Stimulated activated memory B cell treated with anti-CD40 and anti-IgM and Interleukin-4, amounts not matched to agents 10 μg/mL and 1 μg/mL and 100 μg/mL, for 72 hours (primary cell): Measurements from ENCODE around the gene SLC37A2.
A peak's percentile ranks its signal among the peaks of the same experiment; 100 is the strongest.

ENCODE experiments used
- ATAC-seq: fragments of 150-1000 bp; cut with Tn5 transposase; 2 replicates; pipeline ENCODE4 v1.10.0; 2021
- H3K27ac Mint-ChIP-seq: one replicate; pipeline ENCODE4 v1.8.0; 2022; ENCODE audit warnings: mild to moderate bottlenecking, mixed read lengths
- H3K27me3 Mint-ChIP-seq: one replicate; pipeline ENCODE4 v1.8.0; 2022; ENCODE audit warnings: mixed read lengths
- H3K36me3 Mint-ChIP-seq: one replicate; pipeline ENCODE4 v1.8.0; 2022; ENCODE audit warnings: mixed read lengths
- H3K4me1 Mint-ChIP-seq: one replicate; pipeline ENCODE4 v1.8.0; 2022; ENCODE audit warnings: mixed read lengths
- H3K4me3 Mint-ChIP-seq: one replicate; pipeline ENCODE4 v1.8.0; 2022; ENCODE audit warnings: mild to moderate bottlenecking, moderate library complexity, mixed read lengths
- H3K9me3 Mint-ChIP-seq: one replicate; pipeline ENCODE4 v1.8.0; 2022; ENCODE audit warnings: mixed read lengths

SLC37A2 gene

GRCh38 chr11:125062218-125062930 lies 731 bp upstream of the SLC37A2 start:
- H3K36me3 Mint-ChIP-seq: no peaks in the 10 kb centered on the region
- H3K27ac Mint-ChIP-seq: peak overlapping the region; percentile 92

DNA sequence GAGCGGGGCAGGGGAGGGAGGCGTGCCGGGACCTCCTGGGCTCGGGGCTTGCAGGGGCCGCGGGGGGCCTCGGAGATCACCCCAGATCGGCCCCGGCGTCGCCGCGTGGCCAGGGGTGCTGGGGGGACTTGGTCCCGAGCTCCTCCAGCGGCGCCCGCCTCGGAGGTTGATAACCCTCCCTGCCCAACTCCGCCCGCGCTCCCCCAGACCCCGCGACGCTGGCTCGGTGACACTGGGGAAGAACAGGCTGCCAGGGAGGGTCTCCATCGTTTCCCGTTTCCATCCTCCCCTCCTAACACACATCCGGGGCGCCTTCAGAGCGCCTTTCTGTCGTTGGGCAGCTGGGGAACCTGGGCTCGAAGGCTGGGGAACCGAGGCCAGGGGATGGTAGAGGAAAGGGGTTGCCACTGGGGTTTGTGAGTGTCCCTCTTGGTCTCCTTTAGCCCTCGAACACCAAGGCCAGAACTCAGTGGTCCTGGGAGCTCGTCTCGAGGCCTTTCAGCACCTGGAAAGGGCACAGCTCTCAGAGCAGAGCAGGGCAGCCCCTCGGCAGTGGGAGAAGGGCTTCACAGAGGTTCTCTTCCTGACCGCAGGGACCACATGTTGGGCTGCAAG lies 431 bp downstream of the SLC37A2 start:
- peak; percentile 57 for ATAC-seq
- H3K27ac Mint-ChIP-seq: peak overlapping the region; percentile 92

More at GRCh38 chr11:125062218-125062930, 731 bp upstream of the SLC37A2 start:
- no peaks in the 10 kb centered on the region for H3K27me3 Mint-ChIP-seq
- H3K4me1 Mint-ChIP-seq: peaks cover 27% of the 10 kb centered on the region
- H3K4me3 Mint-ChIP-seq: peak overlapping the region; percentile 85
- no peaks in the 10 kb centered on the region for H3K9me3 Mint-ChIP-seq
- ATAC-seq: peak; percentile 6

DNA sequence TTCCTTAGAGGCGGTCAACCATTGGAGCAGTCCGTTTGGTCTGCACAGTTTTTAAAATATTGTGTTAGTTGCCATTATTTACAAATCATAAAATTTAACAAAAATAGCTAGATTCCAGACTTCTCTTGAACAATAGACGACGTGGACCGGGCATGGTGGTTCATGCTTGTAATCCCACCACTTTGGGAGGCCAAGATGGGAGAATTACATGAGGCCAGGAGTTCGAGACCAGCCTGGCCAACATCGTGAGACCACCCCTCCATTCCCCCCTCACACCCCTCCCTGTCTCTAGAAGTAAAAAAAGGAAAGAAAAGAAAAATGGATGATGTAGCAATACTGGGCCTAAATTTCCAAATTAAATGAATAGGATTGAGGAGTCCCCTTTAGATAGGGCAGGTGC lies 965 bp downstream of the SLC37A2 start:
- H3K27ac Mint-ChIP-seq: peak overlapping the region; percentile 92
- no peak for ATAC-seq

More for the DNA sequence above, 431 bp downstream of the SLC37A2 start:
- H3K9me3 Mint-ChIP-seq: no peaks in the 10 kb centered on the region
- peak overlapping the region; percentile 85 for H3K4me3 Mint-ChIP-seq
- H3K4me1 Mint-ChIP-seq: peaks cover 32% of the 10 kb centered on the region
- H3K27me3 Mint-ChIP-seq: no peaks in the 10 kb centered on the region
- H3K36me3 Mint-ChIP-seq: no peaks in the 10 kb centered on the region

DNA sequence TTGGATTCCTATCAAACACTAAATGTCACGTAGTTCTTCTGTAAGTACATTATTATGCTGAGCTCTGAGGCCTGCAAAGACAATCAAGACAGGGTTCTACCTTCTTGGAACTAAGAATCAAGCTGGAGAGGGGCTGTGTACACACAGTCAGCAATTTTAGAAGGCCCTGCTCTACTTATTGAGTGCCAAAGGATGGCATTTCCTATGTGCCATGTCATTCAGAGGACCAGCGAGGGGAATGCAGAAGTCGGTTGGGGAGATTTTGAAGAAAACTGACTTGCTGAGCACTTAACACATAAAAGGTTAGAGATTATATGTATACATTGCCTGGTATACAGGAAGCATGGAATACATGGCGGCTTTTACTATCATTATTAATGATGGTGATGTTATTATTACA lies 5.3 kb downstream of the SLC37A2 start:
- Mint-ChIP-seq H3K4me1 (peaks cover 70% of the 10 kb centered on the region), H3K27me3 (no peaks in the 10 kb centered on the region), H3K27ac (peak overlapping the region; percentile 93), H3K36me3 (no peaks in the 10 kb centered on the region), H3K4me3 (no peak overlapping the region), H3K9me3 (no peaks in the 10 kb centered on the region)
- ATAC-seq: no peak

More for the DNA sequence above, 965 bp downstream of the SLC37A2 start:
- Mint-ChIP-seq H3K9me3 (no peaks in the 10 kb centered on the region), H3K4me1 (peaks cover 35% of the 10 kb centered on the region), H3K4me3 (peak overlapping the region; percentile 85), H3K36me3 (no peaks in the 10 kb centered on the region), H3K27me3 (no peaks in the 10 kb centered on the region)

DNA sequence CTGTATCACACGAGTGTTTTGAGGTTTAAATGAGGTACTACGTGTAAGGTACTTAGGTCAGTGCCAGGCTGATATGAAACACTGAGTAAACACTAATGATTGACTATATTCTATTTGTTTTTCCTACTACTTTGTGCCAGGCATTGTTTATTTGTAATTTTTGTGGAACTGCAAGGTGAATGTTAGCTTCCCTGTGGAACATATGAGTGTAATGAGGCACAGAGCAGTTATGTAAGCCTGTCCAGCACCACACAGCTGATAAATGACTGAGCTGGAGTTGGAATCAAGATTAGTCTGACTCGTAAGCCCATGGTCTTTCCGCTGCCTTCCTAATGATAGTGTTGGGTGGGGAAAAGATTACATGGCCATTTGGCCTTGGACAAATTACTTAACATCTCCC lies 5.9 kb downstream of the SLC37A2 start:
- no peak for ATAC-seq
- peaks cover 2% of the 10 kb centered on the region for H3K9me3 Mint-ChIP-seq
- no peaks in the 10 kb centered on the region for H3K27me3 Mint-ChIP-seq
- H3K4me1 Mint-ChIP-seq: peaks cover 71% of the 10 kb centered on the region
- no peak overlapping the region for H3K4me3 Mint-ChIP-seq
- H3K27ac Mint-ChIP-seq: peak overlapping the region; percentile 93
- peaks cover 4% of the 10 kb centered on the region for H3K36me3 Mint-ChIP-seq

DNA sequence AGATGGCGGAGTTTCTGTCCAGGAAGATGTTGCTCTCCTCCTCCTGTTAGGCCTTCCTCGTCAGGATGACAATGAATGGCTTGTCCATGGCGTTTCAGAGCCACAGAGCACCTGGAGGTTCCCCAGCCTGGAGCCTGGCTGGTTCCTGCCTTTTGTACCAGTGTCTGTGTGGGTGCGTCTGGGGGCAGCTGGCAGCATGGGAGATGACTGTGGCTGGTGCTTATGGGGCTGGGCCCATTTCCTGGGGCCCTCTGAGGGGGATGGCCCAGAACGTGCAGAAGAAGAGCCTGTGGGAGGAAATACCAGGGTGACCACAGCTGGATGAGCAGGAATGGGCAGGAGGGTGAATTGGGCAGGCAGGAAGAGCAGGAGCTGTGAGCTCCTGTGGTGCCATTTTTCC lies 6.7 kb downstream of the SLC37A2 start:
- Mint-ChIP-seq H3K27ac (peak overlapping the region; percentile 93), H3K4me1 (peaks cover 68% of the 10 kb centered on the region), H3K27me3 (no peaks in the 10 kb centered on the region), H3K9me3 (peaks cover 6% of the 10 kb centered on the region), H3K4me3 (no peak overlapping the region), H3K36me3 (peaks cover 8% of the 10 kb centered on the region)
- ATAC-seq: no peak

GRCh38 chr11:125070699-125071254 lies 7.7 kb downstream of the SLC37A2 start:
- H3K9me3 Mint-ChIP-seq: peaks cover 6% of the 10 kb centered on the region
- H3K27ac Mint-ChIP-seq: peak overlapping the region; percentile 93
- peak overlapping the region; percentile 21 for H3K4me3 Mint-ChIP-seq
- ATAC-seq: peak; percentile 92
- peaks cover 8% of the 10 kb centered on the region for H3K36me3 Mint-ChIP-seq
- no peaks in the 10 kb centered on the region for H3K27me3 Mint-ChIP-seq
- H3K4me1 Mint-ChIP-seq: peaks cover 68% of the 10 kb centered on the region

DNA sequence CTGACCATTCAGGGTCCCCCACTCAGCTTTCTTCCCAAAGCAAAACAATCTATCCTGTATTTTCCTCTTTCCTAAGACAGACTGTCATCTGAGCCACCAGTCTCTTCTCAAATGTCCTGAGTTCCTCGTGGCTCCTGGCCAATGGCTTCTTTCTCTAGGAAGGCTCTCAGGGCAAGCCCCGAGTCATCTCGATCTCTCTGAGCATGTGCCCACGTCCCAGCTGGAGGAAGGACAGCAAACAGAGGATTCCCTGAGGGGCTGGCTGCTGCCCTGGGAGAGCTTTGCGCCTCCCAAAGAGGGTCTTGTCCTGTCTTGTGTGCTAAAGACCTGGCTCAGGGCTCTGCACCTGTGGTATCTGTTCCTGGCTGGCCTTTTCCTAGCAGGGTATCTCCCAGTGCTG lies 8.3 kb downstream of the SLC37A2 start:
- ATAC-seq: no peak
- Mint-ChIP-seq H3K9me3 (peaks cover 6% of the 10 kb centered on the region), H3K4me1 (peaks cover 69% of the 10 kb centered on the region), H3K36me3 (peaks cover 8% of the 10 kb centered on the region), H3K27ac (peak overlapping the region; percentile 93), H3K4me3 (peak overlapping the region; percentile 49), H3K27me3 (no peaks in the 10 kb centered on the region)

DNA sequence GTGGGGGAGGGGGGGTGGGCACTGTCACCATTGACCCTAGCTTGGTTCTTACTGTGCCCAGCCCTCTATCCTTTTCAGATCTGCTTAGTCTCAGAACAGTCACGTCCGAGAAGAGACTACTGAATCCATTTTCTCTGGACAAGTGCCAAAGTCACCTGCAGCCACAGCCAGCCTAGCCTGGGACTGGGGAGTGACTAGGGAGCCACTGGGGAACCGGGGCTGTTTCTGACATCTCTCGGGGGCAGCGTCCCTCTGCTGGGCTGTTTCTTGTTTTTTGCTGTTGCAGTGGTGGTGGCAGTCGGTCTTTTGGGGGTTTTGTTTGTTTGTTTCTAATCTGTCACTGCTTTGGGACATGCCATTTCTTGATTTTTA lies 8.7 kb downstream of the SLC37A2 start:
- Mint-ChIP-seq H3K27ac (peak overlapping the region; percentile 93), H3K9me3 (peaks cover 6% of the 10 kb centered on the region), H3K4me3 (peak overlapping the region; percentile 42), H3K27me3 (no peaks in the 10 kb centered on the region), H3K4me1 (peaks cover 69% of the 10 kb centered on the region), H3K36me3 (peaks cover 8% of the 10 kb centered on the region)
- ATAC-seq: no peak

DNA sequence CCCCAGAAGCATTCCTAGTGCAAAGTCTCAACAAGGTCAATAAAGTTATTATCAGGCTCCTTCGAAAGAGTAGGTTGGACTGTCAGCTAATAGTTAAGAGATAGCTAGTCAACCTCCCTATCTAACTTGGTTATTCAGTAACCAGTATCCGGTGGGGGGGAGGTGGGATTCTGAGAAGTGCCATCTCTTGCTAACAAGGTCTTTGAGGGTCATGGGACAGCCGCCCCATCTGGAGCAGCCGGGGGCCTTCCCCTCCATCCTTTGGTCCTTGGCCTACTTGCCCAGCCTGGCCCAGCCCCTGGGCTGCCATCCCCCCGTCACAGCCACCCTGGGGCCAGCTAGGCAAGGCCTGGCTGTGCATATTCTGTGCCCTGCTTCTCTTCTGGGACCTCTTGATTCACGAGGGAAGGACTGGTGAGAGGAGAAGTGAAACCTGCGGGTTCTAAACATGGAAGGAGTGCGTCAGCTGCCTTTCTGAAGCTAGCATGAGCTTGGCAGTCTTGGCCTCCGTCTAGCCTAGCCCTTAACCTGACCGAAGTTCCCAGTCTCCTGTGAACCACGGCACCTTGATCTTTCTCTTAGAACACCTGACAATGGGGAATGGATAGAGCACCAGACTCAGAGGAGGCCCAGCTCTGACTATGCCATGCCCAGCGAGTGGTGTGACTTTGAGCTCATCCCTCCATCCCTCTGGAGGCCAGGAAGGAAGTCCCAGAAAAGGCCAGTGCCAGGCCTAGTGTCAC lies 9.3 kb downstream of the SLC37A2 start:
- H3K4me1 Mint-ChIP-seq: peaks cover 69% of the 10 kb centered on the region
- H3K27me3 Mint-ChIP-seq: no peaks in the 10 kb centered on the region
- peaks cover 6% of the 10 kb centered on the region for H3K9me3 Mint-ChIP-seq
- peak overlapping the region; percentile 42 for H3K4me3 Mint-ChIP-seq
- ATAC-seq: peak; percentile 92
- H3K36me3 Mint-ChIP-seq: peaks cover 8% of the 10 kb centered on the region
- peak overlapping the region; percentile 93 for H3K27ac Mint-ChIP-seq

DNA sequence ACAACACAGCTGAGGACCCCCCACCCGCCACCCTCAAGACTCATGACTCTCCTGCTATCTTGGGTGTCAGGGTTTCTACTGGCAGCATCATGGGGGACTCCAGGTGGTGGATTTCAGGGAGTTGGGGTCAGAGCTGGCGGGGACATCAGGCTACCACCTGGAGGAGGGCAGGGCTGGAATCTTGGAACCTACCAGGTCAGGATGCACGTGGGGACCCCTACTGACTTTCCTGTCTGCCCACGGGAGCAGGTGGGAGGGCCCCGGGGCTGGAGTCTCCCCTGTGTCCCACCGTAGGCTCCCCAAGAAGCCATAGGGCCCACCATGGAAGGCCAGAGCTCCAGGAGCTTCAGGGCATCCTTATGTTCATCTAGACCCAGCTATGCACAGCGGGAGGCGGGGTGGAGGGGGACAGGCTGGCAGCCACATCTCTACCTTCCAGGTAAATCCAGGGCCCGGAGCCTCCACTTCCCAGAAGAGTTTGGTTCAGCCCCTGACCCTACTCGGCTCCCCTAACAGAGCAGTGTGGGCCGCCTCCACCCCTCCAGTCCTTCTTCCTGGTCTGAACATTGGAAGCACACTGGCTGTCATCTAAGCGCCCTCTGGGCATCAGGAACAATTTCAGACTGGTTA lies 10.0 kb downstream of the SLC37A2 start:
- Mint-ChIP-seq H3K4me3 (no peak overlapping the region), H3K36me3 (peaks cover 12% of the 10 kb centered on the region), H3K27ac (peak overlapping the region; percentile 93), H3K4me1 (peaks cover 68% of the 10 kb centered on the region), H3K9me3 (peaks cover 6% of the 10 kb centered on the region), H3K27me3 (no peaks in the 10 kb centered on the region)
- no peak for ATAC-seq

DNA sequence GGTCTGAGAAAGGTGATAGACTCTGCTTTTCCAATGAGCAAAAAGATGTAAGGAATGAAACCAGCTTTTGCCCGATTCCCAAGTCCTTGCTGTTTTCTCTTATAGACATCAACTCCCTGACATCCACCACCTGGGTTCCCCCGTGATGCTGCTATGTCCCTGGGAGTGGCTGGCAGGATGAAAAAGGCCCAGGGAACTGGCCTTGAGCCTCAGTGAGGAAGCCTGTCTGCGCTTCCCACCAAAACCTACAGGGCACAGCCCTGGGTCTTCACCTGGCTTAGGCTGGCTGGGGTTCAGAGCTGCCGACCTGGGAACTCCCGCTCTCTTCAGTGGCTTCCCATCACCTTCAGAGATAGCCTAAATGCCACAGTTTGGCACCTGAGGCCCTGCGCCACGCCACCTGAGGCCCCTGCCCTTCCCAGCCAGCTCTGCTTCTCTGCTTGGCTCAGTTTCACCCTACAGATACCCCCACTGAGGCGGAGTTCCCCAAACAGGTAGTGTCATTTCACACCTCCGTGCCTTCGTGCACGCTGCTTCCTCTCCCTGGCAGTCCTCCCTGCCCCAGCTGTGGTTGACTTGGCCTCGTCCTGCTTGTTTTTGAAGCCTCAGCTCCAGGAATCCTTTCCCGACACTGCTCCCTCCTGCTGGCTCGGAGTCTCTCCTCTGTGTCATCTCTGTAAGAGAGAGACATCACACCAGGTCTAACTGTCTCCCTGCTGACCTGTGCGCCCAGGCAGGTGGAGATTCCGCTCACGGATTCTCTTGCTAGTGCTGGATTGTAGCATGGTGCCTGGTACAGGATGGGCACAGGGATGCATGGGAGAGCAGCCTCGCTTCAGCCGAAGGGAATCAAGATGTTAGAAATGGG lies 10.7 kb downstream of the SLC37A2 start:
- peak overlapping the region; percentile 34 for H3K4me3 Mint-ChIP-seq
- H3K27ac Mint-ChIP-seq: peak overlapping the region; percentile 93
- no peaks in the 10 kb centered on the region for H3K27me3 Mint-ChIP-seq
- peaks cover 20% of the 10 kb centered on the region for H3K36me3 Mint-ChIP-seq
- no peak for ATAC-seq
- peaks cover 6% of the 10 kb centered on the region for H3K9me3 Mint-ChIP-seq
- H3K4me1 Mint-ChIP-seq: peaks cover 63% of the 10 kb centered on the region

GRCh38 chr11:125074511-125075241 lies 11.6 kb downstream of the SLC37A2 start:
- peaks cover 55% of the 10 kb centered on the region for H3K4me1 Mint-ChIP-seq
- no peak overlapping the region for H3K4me3 Mint-ChIP-seq

DNA sequence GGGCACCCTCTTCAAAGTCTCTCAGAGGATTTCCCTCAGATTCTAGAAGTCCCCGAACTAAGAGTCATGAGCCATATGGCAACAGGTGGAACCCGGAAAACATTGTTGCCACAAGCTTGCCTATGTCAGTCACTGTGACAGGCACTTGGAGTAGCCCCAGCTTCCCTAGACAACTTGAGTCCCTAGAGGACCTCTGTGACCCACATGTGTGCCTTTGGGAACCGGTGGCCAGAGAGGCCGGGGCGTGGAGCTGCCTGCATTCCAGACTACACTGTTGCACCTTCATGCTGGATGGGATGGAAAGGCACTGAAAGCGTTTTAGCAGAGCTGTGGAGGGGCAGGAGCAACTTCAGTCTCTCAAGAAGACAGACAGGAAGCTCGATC lies 12.1 kb downstream of the SLC37A2 start:
- Mint-ChIP-seq H3K27me3 (no peaks in the 10 kb centered on the region), H3K4me1 (peaks cover 50% of the 10 kb centered on the region), H3K9me3 (peaks cover 6% of the 10 kb centered on the region), H3K4me3 (no peak overlapping the region), H3K27ac (peak overlapping the region; percentile 34), H3K36me3 (peaks cover 20% of the 10 kb centered on the region)
- ATAC-seq: no peak

More at GRCh38 chr11:125074511-125075241, 11.6 kb downstream of the SLC37A2 start:
- peak overlapping the region; percentile 93 for H3K27ac Mint-ChIP-seq
- no peaks in the 10 kb centered on the region for H3K27me3 Mint-ChIP-seq
- peaks cover 20% of the 10 kb centered on the region for H3K36me3 Mint-ChIP-seq
- ATAC-seq: no peak
- peaks cover 6% of the 10 kb centered on the region for H3K9me3 Mint-ChIP-seq
